Chondrocyte (in vitro differentiated cells): ENCODE results near the gene CBFA2T2. TPM values are rescaled to one million over a fixed set of nuclear protein-coding genes. Genes with fewer than 3 reads are reported as not detected.
"Not testable (repeated sequence)": the region's sequence is repeated elsewhere in the genome, so short reads cannot be mapped to it uniquely, and the experiment has no call there.

ENCODE experiments used
- DNase-seq: peaks from one replicate; pipeline ENCODE4 v3.0.0; 2021; ENCODE audit warnings: mixed read lengths, low spot score
- H3K27ac Mint-ChIP-seq: one replicate; pipeline ENCODE4 v1.8.0; 2021; ENCODE audit warnings: mild to moderate bottlenecking, moderate library complexity, mixed read lengths; ENCODE audit not compliant: unreplicated experiment
- H3K27me3 Mint-ChIP-seq: 2 replicates; pipeline ENCODE4 v1.8.0; 2021; ENCODE audit warnings: low read depth, mixed read lengths
- H3K36me3 Mint-ChIP-seq: 2 replicates; pipeline ENCODE4 v1.8.0; 2021; ENCODE audit warnings: low read depth, mixed read lengths
- H3K4me1 Mint-ChIP-seq: 2 replicates; pipeline ENCODE4 v1.8.0; 2021; ENCODE audit warnings: low read depth, mild to moderate bottlenecking, mixed read lengths
- H3K4me3 Mint-ChIP-seq: one replicate; pipeline ENCODE4 v1.8.0; 2021; ENCODE audit warnings: mild to moderate bottlenecking, moderate library complexity, mixed read lengths; ENCODE audit not compliant: unreplicated experiment
- H3K9me3 Mint-ChIP-seq: 2 replicates; pipeline ENCODE4 v1.8.0; 2021; ENCODE audit warnings: low read depth, mixed read lengths
- CTCF ChIP-seq: fragments of 200-600 bp; sonication (generic); IDR thresholded peaks from 2 replicates; pipeline ENCODE4 v1.5.0; 2021; ENCODE audit warnings: antibody characterized with exemption, mild to moderate bottlenecking, moderate library complexity
- total RNA-seq: library from RNA; stranded (reverse); gene quantifications from 3 replicates; pipeline ENCODE4 v1.2.1, GENCODE V29; 2021

Gene CBFA2T2
- total RNA-seq, 1 donor from 2014 or later: 23.5 TPM

- Mint-ChIP-seq H3K36me3 (peaks cover 2% of the 10 kb centered on the region), H3K9me3 (no peaks in the 10 kb centered on the region), H3K27me3 (no peaks in the 10 kb centered on the region), H3K4me3 (no peak overlapping the region), H3K27ac (peak overlapping the region; percentile 47), H3K4me1 (peaks cover 14% of the 10 kb centered on the region)
- no peak for TF ChIP-seq CTCF
- no peak for DNase-seq
Observed at GRCh38 chr20:33503564-33503963, 13.7 kb downstream of the CBFA2T2 start.

- H3K27ac Mint-ChIP-seq: no peak overlapping the region
- no peaks in the 10 kb centered on the region for H3K4me1 Mint-ChIP-seq
- no peak overlapping the region for H3K4me3 Mint-ChIP-seq
- DNase-seq: no peak
- no peaks in the 10 kb centered on the region for H3K27me3 Mint-ChIP-seq
- H3K36me3 Mint-ChIP-seq: peaks cover 4% of the 10 kb centered on the region
- TF ChIP-seq CTCF: no peak
- no peaks in the 10 kb centered on the region for H3K9me3 Mint-ChIP-seq
Observed at GRCh38 chr20:33506576-33506975, 16.7 kb downstream of the CBFA2T2 start.

GRCh38 chr20:33507461-33507860, 17.6 kb downstream of the CBFA2T2 start:
- Mint-ChIP-seq H3K36me3 (peaks cover 4% of the 10 kb centered on the region), H3K4me3 (no peak overlapping the region), H3K4me1 (peaks cover 4% of the 10 kb centered on the region), H3K9me3 (no peaks in the 10 kb centered on the region), H3K27ac (peak overlapping the region; percentile 30), H3K27me3 (no peaks in the 10 kb centered on the region)
- DNase-seq: no peak
- TF ChIP-seq CTCF: no peak

GRCh38 chr20:33508015-33508414, 18.1 kb downstream of the CBFA2T2 start:
- H3K9me3 Mint-ChIP-seq: not testable (repeated sequence)

GRCh38 chr20:33509057-33509456, 19.2 kb downstream of the CBFA2T2 start:
- H3K4me1 Mint-ChIP-seq, DNase-seq, H3K27ac Mint-ChIP-seq, H3K27me3 Mint-ChIP-seq, H3K36me3 Mint-ChIP-seq, H3K4me3 Mint-ChIP-seq, H3K9me3 Mint-ChIP-seq: not testable (repeated sequence)

More at GRCh38 chr20:33508015-33508414, 18.1 kb downstream of the CBFA2T2 start:
- not testable (repeated sequence) for DNase-seq, H3K4me1 Mint-ChIP-seq, H3K36me3 Mint-ChIP-seq, H3K27ac Mint-ChIP-seq, H3K27me3 Mint-ChIP-seq, H3K4me3 Mint-ChIP-seq

GRCh38 chr20:33511876-33512275, 22.0 kb downstream of the CBFA2T2 start:
- not testable (repeated sequence) for H3K27me3 Mint-ChIP-seq, DNase-seq, H3K27ac Mint-ChIP-seq, H3K4me3 Mint-ChIP-seq, H3K36me3 Mint-ChIP-seq, H3K9me3 Mint-ChIP-seq
- H3K4me1 Mint-ChIP-seq: peaks cover 18% of the 10 kb centered on the region

- Mint-ChIP-seq H3K9me3 (no peaks in the 10 kb centered on the region), H3K36me3 (no peaks in the 10 kb centered on the region), H3K27ac (no peak overlapping the region), H3K4me1 (peaks cover 33% of the 10 kb centered on the region), H3K4me3 (no peak overlapping the region), H3K27me3 (no peaks in the 10 kb centered on the region)
- DNase-seq: no peak
- TF ChIP-seq CTCF: peak; percentile 70
Observed at GRCh38 chr20:33515569-33516216, 25.8 kb downstream of the CBFA2T2 start.
